Medulla oblongata (tissue), 1 donor: ENCODE measurements around the gene KIAA0513.

Experiments used
- DNase-seq: peaks from one replicate; pipeline ENCODE4 v3.0.0-alpha.2; 2015; ENCODE audit errors: extremely low spot score

KIAA0513 gene

GRCh38 chr16:85004587-85005205 is 22.9 kb upstream of the KIAA0513 start:
- no peak for DNase-seq

GRCh38 chr16:85005285-85006069 is 22.1 kb upstream of the KIAA0513 start:
- no peak for DNase-seq

- no peak for DNase-seq
These were observed 21.0 kb upstream of the KIAA0513 start for GRCh38 chr16:85006639-85007038.

- DNase-seq: no peak
These were observed 19.9 kb upstream of the KIAA0513 start for GRCh38 chr16:85007496-85008214.

- no peak for DNase-seq
These were observed 19.3 kb upstream of the KIAA0513 start for GRCh38 chr16:85008271-85008670.

GRCh38 chr16:85010446-85010930 is 17.1 kb upstream of the KIAA0513 start:
- DNase-seq: no peak

- peak; percentile 89 for DNase-seq
These were observed 16.4 kb upstream of the KIAA0513 start, which contains the start of gene ZDHHC7 for GRCh38 chr16:85010931-85011845. TSS of gene ZDHHC7 (minus strand) at chr16:85011535. CDS start at chr16:84990618, 20,917 bp downstream.

GRCh38 chr16:85011846-85012284 is 15.7 kb upstream of the KIAA0513 start:
- no peak for DNase-seq

- DNase-seq: no peak
These were observed 13.3 kb upstream of the KIAA0513 start for GRCh38 chr16:85014311-85014710.

GRCh38 chr16:85015481-85016187 is 12.0 kb upstream of the KIAA0513 start:
- DNase-seq: no peak

- DNase-seq: no peak
These were observed 10.4 kb upstream of the KIAA0513 start for GRCh38 chr16:85017151-85017550.

- no peak for DNase-seq
These were observed 10.0 kb upstream of the KIAA0513 start for GRCh38 chr16:85017633-85018032.

GRCh38 chr16:85018529-85019236 is 8.9 kb upstream of the KIAA0513 start:
- no peak for DNase-seq

GRCh38 chr16:85019659-85020245 is 7.8 kb upstream of the KIAA0513 start:
- no peak for DNase-seq

- DNase-seq: peak; percentile 23
These were observed 1.6 kb upstream of the KIAA0513 start for GRCh38 chr16:85025781-85026653.

- DNase-seq: no peak
These were observed 892 bp upstream of the KIAA0513 start for GRCh38 chr16:85026703-85027102.

GRCh38 chr16:85027958-85028684 is 526 bp downstream of the KIAA0513 start:
- DNase-seq: peak; percentile 18
